ENCODE data around the gene LGMN. TPM values are rescaled to one million over a fixed set of nuclear protein-coding genes. Genes with fewer than 3 reads are reported as not detected.
"Not testable (repeated sequence)": the region's sequence is repeated elsewhere in the genome, so short reads cannot be mapped to it uniquely, and the experiment has no call there.

The LGMN gene
- total RNA-seq, 1 experiment from 2014 or later = 20.0 TPM

DNA sequence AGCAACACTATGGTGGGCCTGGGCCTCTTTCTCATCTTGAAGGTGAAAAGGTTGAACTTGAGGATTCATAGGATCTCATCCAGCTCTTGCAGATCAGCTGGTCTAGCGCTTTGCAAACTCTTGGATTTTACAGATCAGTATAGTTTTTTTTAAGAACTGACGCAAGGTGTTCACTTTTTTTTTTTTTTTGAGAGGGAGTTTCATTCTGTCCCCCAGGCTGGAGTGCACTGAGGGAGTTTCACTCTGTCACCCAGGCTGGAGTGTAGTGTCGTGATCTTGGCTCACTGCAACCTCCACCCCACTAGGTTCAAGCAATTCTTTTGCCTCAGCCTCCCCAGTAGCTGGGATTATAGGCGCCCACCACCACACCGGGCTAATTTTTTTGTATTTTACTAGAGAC, 20.4 kb upstream of the LGMN start:
- ChIA-PET POLR2A (no interaction called here), CTCF (interaction anchor here (0.6 to 2.1 kb wide), 3 partner anchors 19 to 55 kb away, joined by 3 to 9 read pairs (median 3); no protein-coding TSS in a partner anchor)
- Mint-ChIP-seq H3K4me3 (ENCODE audit: unreplicated experiment) (no peak overlapping the region), H3K36me3 (ENCODE audit: insufficient read depth, unreplicated experiment) (no peaks in the 10 kb centered on the region), H3K4me1 (ENCODE audit: insufficient read depth, unreplicated experiment) (no peaks in the 10 kb centered on the region), H3K27ac (ENCODE audit: low read depth, unreplicated experiment) (no peak overlapping the region), H3K27me3 (ENCODE audit: insufficient read depth, unreplicated experiment) (no peaks in the 10 kb centered on the region), H3K9me3 (ENCODE audit: unreplicated experiment) (no peaks in the 10 kb centered on the region)
- DNase-seq (ENCODE audit: unreplicated experiment) = no peak
- TF ChIP-seq, protein P1, sequence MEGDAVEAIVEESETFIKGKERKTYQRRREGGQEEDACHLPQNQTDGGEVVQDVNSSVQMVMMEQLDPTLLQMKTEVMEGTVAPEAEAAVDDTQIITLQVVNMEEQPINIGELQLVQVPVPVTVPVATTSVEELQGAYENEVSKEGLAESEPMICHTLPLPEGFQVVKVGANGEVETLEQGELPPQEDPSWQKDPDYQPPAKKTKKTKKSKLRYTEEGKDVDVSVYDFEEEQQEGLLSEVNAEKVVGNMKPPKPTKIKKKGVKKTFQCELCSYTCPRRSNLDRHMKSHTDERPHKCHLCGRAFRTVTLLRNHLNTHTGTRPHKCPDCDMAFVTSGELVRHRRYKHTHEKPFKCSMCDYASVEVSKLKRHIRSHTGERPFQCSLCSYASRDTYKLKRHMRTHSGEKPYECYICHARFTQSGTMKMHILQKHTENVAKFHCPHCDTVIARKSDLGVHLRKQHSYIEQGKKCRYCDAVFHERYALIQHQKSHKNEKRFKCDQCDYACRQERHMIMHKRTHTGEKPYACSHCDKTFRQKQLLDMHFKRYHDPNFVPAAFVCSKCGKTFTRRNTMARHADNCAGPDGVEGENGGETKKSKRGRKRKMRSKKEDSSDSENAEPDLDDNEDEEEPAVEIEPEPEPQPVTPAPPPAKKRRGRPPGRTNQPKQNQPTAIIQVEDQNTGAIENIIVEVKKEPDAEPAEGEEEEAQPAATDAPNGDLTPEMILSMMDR (IDR thresholded peaks at IDR 0.05; ENCODE audit: unreplicated experiment) = no peak
- BruUV-seq (replicated peaks) = no TSS peak
- intact Hi-C loops (cut with micrococcal nuclease) = no loop called here

DNA sequence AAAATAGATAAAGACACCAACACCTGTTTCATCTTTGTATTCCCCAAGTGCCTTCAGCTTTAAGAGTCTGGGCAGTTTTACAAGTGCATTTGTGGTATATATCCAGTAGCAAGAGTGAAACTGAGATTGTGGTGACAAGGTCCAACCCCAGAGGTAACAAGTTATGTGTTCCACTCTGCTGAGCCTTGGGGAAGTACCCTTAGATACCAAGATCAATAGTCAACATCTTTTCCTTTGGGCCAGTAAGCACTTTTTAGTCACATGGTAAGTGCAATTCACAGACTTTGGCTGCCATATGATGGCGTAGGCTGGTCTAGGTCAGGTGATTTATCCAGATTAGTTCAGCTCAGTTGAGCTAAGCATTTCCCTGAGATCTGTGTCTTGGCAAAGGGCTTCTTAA, 19.8 kb upstream of the LGMN start:
- CTCF ChIA-PET = interaction anchor here (0.7 to 2.1 kb wide), 4 partner anchors 12 to 233 kb away, joined by 3 to 9 read pairs (median 3); no protein-coding TSS in a partner anchor
- H3K9me3 Mint-ChIP-seq (ENCODE audit: unreplicated experiment); H3K4me3 Mint-ChIP-seq (ENCODE audit: unreplicated experiment); intact Hi-C loops (cut with micrococcal nuclease); BruUV-seq (replicated peaks); DNase-seq (ENCODE audit: unreplicated experiment); H3K4me1 Mint-ChIP-seq (ENCODE audit: insufficient read depth, unreplicated experiment); H3K36me3 Mint-ChIP-seq (ENCODE audit: insufficient read depth, unreplicated experiment); H3K27me3 Mint-ChIP-seq (ENCODE audit: insufficient read depth, unreplicated experiment); H3K27ac Mint-ChIP-seq (ENCODE audit: low read depth, unreplicated experiment): not testable (repeated sequence)
- POLR2A ChIA-PET = interaction anchor here (0.9 kb wide), 1 partner anchor 27 kb away, joined by 3 read pairs; no protein-coding TSS in a partner anchor

DNA sequence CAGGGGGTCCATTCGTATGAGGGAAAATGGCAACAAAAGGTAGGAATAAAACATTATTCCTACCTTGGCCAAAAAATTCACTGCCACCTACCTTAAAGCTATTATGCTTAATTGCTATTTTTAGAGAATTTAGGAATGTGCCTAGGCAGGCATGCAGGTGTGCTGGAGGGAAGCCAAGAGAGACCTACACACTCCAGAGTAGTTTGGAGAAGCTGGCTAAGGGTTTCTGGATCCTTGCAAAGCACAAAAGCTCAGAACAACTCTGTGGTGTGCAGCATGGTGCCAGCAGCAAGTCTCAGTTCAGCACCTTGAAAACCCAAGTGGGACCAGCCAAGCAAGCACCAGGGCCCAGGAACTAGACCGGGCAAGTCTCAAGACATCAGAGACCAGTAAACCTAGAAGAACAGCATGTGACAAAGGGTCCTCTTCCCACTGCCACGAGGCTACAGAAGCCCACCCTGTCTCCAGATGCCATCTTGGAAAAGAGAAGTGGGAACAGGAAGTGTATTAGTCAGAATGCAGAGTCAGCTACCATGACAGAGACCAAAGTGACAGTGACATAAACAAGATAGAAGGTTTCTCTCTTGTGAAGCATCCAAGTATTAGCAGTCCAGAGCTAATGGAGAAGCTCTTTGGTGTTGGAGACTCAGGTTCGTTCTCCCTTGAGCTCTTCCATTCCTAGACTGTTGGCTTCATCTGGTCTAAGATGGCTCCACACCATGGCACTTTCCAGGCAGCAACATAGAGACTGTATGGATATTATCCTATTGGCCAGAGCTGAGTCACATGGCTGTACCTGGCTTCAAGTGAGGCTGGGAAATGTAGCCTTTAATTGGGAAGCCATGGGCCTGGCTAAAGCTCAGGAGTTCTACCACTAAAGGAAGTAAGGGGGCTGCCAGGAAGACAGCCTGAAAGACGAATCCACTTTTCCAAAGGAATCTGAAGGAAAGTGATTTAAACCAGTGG, 15.5 kb upstream of the LGMN start:
- DNase-seq (ENCODE audit: unreplicated experiment); H3K27me3 Mint-ChIP-seq (ENCODE audit: insufficient read depth, unreplicated experiment); H3K4me1 Mint-ChIP-seq (ENCODE audit: insufficient read depth, unreplicated experiment); intact Hi-C loops (cut with micrococcal nuclease); H3K27ac Mint-ChIP-seq (ENCODE audit: low read depth, unreplicated experiment); BruUV-seq (replicated peaks); H3K4me3 Mint-ChIP-seq (ENCODE audit: unreplicated experiment); H3K36me3 Mint-ChIP-seq (ENCODE audit: insufficient read depth, unreplicated experiment): not testable (repeated sequence)
- ChIA-PET POLR2A (interaction anchor here (1.2 kb wide), 1 partner anchor 15 kb away, joined by 3 read pairs; the partner anchor contains the start of gene LGMN), CTCF (interaction anchor here (0.7 to 1.3 kb wide), 4 partner anchors 49 to 1178 kb away, joined by 3 to 4 read pairs (median 3); no protein-coding TSS in a partner anchor)
- peaks cover 12% of the 10 kb centered on the region for H3K9me3 Mint-ChIP-seq (ENCODE audit: unreplicated experiment)

DNA sequence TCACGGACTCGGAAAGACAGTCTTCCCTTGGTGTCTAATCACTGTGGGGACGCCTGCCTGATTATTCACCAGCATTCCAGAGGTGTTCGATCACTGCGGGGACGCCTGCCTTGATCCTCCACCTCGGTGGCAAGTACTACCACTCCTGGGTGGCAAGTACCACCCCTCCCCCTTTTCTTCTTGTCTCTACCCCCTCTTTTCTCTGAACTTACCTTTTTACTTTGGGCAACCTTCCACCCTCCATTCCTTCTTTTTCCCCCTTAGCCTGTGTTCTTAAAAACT, 12.0 kb upstream of the LGMN start:
- Mint-ChIP-seq H3K27ac (ENCODE audit: low read depth, unreplicated experiment) (no peak overlapping the region), H3K27me3 (ENCODE audit: insufficient read depth, unreplicated experiment) (no peaks in the 10 kb centered on the region), H3K4me3 (ENCODE audit: unreplicated experiment) (no peak overlapping the region), H3K9me3 (ENCODE audit: unreplicated experiment) (peaks cover 12% of the 10 kb centered on the region), H3K4me1 (ENCODE audit: insufficient read depth, unreplicated experiment) (peaks cover 10% of the 10 kb centered on the region), H3K36me3 (ENCODE audit: insufficient read depth, unreplicated experiment) (no peaks in the 10 kb centered on the region)
- no peak for DNase-seq (ENCODE audit: unreplicated experiment)
- intact Hi-C loops (cut with micrococcal nuclease) = no loop called here
- ChIA-PET POLR2A (no interaction called here), CTCF (no interaction called here)
- TF ChIP-seq, protein P1 (IDR thresholded peaks at IDR 0.05; ENCODE audit: unreplicated experiment) = no peak
- BruUV-seq (replicated peaks) = no TSS peak
